ENCODE results near the gene JUN.

GRCh38 chr1:58768971-58769808, 14.7 kb downstream of the JUN start:
- TF ChIP-seq CTCF (IDR thresholded peaks at IDR 0.05): peak; percentile 58 to 89 (median 74)
- TF ChIP-seq POLR2A (IDR thresholded peaks at IDR 0.05): no peak

Measured in adrenal gland (tissue), 5 donors.